HG02610 (cell line): ENCODE measurements around the gene MSS51.

Experiments
- ATAC-seq: cut with Tn5 transposase; IDR thresholded peaks from one replicate; pipeline ENCODE4 v1.9.1; 2021; ENCODE audit warnings: mild to moderate bottlenecking, moderate library complexity; ENCODE audit not compliant: unreplicated experiment

Gene MSS51

DNA sequence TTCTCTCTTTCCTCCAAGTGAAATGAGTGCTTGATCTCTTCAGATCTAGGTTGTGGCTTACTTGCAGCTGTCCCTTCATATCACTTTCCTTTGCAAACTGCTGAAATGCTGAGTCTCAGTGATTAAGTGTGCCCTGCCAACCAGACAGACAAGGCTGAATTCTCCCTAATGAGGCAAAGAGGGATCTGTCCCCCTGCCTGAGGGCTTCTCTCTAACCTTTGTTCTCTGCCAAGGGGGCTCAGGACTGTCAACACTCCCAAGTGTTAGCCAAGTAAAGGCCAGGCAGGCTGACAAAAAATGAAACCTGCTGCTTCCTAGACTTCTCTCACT lies at the start of gene MSS51:
TSS of gene MSS51 (minus strand) at position 24 of the 330 bp plus-strand sequence. CDS start 5,277 bp downstream, outside the sequence.
- ATAC-seq = no peak

DNA sequence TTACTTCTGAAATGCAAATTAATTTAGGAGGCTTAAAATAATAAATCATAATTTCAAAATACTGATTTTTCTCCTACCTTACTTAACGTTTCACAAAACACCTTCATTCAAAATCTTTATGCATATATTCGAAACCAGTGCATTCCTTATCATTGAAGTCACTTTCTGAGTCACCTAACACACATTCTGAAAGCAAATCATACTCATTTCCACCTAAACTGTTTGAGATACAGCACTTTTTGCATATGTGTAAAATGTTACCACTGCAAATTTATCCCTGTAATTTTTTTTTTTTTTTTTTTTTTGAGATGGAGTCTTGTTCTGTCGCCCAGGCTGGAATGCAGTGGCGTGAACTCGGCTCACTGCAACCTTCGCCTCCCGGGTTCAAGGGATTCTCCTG lies 46.8 kb upstream of the MSS51 start:
- peak; percentile 62 for ATAC-seq

DNA sequence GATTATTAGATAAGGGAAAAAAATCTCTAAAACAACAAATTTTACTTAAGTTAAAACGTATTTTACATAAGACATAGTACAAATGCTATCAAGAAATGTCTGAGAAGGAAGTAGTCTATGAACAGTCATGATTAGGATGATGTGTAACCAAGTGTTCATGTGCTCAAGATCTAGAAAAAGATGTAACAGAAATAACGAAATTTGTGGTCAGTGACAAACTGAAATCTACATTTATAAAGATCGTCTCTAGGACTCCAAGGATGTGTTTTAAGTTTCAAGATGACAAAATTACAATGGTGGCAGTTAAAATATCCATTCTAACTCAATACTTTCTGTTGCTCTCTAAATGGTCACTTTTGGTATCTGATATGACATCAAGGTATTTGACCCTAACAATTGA lies 45.3 kb upstream of the MSS51 start:
- ATAC-seq = no peak

DNA sequence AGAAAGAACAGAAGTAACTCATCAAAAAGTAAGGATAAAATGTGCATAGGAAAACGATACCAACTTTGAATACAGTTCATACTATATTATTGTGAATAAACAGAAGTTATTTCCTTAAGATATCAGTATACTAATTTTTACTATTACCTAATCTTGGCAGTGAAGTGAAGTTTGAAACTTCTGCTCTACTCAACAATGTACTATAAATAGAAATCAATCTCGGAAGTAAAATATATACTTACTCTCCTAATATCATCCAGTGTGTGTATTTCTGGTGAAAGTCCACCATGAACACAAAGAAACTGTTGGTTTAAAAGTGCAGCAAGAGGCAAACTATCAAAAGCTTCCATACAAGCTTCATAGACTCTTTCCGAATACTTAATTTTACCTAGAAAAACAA lies 37.9 kb upstream of the MSS51 start:
- ATAC-seq = no peak

DNA sequence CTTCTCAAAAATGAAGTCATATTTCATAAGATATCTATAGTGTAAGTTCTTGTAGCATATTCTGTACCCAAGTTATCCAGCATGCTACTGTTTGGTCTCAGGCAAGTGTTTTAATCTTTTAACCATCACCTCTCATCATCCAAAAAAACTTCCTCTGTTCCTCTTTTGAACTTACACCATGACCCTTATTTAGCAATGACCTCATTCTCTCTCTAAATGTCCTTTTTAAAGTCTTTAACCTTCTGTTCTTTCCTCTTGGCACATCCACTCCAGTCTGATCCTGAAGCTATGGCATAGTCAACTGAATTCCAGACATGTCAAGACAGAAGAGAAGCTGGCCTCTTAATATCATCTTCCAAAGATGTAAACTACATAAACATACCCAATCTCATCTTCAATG lies 36.2 kb upstream of the MSS51 start:
- ATAC-seq = no peak

DNA sequence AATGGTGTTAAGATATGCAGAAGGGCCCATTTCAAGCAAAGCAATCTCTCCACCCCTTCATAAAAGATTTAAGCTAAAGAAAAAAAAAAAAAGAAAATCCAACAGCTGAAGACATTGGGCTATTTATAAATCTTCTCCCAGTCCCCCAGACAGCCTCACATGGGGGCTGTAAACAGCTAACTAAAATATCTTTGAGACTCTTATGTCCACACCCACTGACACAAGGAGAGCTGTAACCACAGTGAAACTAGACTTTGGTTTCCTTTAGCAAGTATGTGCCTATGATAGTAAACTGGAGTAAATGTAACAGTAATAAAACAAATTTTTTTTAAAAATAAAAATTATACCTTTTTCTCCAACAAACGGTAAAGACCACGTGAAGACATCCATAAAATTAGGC lies 33.8 kb upstream of the MSS51 start:
- no peak for ATAC-seq

DNA sequence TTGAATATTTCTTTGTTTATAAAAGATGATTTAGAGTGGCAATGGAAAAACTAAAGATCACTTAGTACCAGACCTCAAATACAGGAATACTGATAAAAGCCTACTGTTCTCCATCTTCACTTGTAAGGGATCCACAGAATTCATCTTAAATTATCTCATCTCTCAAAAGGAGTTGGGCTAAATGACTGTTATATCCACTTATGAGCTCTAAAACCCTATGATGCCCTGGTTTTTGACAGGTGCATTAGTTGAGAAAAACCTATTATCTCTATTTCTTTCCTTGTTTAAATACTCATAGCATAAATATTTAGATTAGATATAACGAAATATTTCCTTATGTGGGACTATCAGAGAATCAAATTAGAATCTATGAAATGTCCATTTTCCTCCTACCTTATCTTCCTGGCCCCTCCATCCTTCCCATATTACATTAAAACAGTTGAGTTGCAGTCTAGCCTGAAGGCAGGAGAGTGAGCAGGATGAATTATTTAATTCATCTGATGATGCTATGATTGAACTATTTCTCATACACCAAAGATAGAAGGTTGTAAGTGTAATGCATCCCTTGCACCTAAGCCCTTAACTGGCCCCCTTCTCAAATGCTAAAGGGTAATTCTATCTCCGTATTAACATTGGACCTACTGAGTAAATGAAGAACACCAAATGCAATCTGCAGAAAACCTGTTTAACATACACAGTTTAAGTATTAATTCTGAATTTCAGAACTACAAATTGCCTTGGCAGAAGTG lies 32.8 kb upstream of the MSS51 start:
- no peak for ATAC-seq

DNA sequence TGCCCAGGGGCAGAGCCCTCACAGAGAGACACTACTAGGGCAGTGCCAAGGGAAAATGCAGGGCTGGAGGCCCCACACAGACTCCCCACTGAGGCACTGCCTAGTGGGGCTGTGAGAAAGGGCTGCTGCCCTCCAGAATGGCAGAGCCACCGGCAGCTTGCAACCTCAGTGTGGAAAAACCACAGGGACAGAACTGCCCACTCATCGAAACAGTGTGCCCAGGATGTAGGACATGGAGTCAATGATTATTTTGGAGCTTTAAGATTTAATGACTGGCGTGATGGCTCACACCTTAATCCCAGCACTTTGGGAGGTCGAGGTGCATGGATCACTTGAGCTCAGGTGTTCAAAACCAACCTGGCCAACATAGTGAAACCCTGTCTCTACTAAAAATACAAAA lies 27.5 kb upstream of the MSS51 start:
- no peak for ATAC-seq

DNA sequence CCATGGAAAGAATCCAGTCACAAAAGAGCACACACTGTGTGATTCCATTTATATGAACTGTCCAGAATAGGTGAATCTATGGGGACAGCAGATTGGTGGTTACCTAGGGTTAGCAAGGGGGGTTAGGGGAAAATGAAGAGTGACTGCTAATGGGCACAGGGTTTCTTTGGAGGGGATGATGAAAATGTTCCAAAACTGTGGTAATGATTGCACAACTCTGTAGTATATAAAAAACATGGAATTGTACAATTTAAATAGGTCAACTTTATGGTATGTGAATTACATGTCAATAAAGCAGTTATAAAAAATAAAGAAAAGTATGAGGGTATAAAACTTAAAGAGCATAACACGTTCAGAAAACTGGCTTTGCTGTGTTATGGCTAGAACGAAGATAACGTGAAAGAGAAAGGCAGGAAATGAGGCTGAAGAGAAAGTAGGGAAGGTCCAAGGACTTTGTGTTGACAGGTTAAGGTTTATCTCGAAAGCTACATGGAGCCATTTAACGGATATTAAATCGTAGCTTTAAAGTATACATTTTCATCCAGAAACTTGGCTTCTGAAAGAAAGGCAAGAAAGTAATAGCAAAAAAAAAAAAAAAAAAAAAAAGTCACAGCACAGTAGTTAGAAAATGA lies 26.4 kb upstream of the MSS51 start:
- ATAC-seq = no peak

DNA sequence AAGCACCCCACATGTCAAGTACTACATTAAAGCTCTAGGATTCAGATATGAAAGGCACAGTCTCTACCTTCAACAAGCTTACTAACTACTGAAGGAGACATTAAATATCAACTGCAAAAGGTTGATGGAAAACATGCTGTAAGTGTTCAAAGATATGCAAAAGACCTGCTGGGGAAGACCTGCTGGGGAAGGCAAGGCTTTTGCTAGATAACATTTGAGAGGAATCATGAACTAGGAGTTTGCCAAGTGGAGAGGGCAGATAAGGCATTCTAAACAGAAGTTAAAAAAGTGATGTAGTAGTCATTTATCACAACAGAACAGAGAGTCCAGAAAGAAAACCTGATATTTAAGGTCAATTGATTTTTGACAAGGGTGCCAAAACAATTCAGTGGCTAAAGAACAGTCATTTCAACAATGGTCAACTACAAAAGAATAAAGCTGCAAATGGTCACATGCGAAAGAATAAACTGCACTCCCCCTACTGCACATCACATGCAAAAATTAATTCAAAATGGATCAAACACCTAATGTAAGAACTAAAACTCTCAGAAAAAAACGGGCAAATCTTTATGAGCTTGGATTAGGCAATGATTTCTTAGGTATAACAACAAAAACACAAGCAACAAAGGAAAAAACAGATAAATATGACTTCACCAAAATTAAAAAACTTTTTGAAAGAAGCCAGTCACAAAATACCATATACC lies 23.0 kb upstream of the MSS51 start:
- no peak for ATAC-seq

DNA sequence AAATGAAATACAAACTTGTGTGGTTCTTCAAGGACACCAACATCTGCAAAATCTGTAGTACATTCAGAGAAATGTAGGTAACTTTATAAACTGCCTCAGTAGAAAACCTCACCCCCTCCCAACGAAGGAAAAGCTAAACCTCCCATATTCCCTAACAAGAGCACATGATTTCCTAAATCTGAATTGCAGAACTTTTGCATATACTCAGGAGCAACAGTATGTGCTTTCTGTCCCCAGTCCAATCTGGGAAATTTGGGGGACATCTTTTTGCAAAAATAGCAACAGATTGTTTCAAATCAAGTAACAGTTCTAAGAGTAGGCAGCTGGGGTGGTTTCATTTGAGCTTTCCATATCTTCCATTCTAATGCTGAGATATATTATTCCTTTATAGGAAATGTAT lies 15.8 kb upstream of the MSS51 start:
- no peak for ATAC-seq

DNA sequence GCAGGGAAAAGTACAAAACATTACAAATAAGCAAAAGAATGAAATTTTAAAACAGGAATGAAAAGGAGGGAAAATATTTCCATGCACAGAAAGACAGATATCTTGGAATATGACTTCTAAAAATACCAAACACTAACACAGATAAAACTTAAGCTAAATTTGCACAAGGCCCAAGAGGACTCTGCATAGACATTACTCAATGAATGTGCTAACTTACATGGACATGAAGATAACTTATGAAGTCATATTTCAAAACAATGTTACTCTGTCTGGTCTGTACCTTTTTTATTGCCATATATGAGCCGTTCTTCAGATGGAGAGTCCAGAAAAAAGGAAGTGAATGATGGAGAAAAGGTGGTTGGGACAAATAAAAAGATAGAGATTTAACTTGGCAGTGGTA lies 15.0 kb upstream of the MSS51 start:
- no peak for ATAC-seq

DNA sequence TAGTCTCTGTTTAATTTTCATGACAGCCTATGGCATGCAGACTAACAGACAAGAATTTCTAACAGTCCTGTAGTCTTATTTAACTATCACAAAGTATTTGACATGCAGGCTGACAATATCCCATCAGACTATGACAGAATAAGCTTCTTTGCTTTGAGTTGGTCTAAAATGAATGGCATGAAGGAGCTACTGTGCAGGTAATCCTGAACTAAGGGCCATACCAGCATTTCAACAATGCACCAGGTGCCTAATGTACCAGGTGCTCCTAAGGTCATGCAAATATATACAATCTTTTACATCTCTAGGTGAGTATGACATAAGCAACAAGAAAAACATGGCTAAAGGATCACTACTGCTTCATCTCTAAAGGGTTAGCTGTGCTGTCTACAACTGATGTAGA lies 13.6 kb upstream of the MSS51 start:
- ATAC-seq = no peak

DNA sequence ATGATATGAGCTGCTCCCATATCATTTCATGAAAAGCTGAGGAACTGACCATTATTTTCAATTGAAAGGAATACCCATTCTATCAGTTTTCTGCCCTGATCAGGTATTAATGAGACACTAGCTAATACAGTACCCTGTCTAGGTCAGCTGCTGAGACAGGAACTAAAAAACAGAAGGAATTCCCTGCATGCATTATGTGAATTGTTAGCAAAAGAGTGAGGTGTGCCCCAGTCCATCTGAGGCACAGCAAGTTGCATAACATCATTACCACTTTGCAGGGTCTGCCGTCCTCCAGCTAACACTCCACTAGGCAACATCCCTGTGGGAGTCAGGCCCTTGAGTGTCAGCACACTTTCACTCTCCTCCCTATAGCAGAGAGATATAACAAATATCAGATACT lies 11.1 kb upstream of the MSS51 start:
- ATAC-seq = no peak

DNA sequence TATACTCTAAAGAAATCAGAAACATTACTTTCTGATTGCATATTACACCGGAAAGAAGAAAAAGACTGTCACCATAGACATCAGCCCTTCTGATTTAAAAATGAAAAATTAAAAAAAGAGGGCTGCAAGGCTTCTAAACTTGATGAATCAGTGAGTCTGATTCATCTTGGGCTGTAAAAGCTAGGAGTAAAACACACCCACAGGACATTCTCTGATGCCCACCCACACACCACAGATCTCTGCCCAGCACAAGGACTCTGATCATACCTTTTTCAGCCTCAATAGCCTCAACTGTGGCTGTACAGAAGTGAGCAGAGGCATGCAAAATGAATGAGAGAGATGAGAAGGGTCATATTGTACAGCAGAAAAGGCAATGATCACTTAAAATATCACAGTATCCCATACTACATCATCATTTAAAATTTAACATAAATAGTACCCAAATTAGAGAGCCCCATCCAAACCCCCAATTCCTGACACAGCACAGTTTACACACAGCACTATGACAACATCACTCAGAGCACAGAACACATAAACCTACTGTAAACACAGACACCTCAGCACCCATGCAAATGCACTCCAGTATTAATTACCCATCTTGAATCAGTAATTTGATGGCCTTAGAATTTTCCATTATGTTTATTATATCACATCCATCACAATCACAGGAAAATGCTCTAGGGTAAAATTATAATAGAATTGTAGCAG lies 6.4 kb upstream of the MSS51 start:
- ATAC-seq = no peak

DNA sequence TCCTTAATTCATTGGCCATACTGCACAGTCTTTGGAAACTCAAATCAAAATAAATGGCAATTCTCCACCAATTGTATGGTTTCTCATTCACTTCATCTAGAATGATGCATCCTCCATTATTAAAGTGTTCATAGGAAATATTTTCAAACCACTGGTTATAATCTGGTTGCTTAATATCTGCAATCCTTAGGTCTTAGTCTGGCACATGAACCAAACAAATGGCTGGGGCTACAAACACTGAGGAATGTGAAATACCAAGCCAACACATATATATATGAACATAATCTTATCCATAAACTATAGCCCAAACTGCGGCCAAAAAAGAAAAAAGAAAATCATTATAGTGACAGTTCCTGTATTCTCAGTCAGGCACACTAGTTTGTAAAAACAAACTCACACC lies 5.7 kb upstream of the MSS51 start:
- ATAC-seq = no peak

DNA sequence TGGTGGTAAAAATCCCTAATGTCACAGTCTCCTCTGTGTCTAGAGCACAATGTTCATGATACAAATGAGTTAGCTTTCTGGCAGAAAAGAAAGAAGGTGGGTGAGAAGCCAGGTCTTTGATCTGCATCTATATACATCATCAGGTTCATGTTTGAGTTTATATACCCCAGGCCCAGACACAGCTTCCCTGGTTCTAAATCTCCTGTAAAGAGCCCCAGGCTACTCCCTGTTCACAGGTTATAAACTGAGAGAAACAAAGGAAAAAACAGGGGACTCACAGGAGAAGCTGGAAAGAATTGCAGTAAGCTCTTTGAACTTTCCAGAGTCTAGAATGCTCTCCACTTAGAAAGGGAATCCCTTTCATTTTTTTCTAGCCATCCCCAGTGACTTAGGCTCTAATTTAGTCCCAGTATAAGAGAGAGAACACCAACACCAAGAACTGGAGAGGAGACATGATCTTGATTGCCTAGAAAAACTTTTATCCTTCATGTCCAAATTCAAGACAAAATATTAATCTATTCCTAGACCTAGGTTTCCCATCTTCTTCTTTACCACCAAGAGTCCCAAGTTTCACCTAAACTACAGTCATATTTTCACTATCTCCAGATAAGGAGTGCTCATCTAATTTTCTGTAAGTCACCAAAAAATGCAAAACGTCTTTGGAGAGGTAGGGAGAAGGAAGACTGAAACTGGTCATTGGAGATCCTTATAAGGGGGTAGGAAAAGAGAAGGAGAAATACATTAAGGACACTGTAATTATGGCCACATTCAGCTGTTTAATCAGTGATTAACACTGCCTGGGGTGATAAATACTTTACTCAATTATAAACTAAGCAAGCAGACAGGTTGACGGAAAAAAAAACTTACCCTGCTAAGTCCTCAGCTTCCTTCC lies 469 bp downstream of the MSS51 start:
- ATAC-seq = no peak

DNA sequence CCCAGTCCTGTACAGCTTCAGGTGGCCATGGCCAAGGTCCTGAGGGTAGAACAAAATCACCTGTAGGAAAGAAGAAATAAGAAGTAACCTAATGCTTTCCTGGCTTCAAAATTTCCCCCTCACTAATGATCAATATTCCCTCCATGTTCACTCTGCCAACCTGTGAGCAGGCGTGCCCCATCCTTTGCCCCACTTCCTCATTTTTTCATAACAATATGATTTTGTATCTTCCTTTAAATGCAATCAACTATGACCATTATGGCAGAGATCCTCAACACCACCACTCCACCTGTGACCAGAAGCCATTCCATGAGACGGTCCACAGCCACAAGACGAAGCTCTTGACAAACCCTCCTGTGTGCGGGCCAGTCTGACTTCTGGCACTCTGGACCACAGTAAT lies 7.0 kb downstream of the MSS51 start:
- ATAC-seq = no peak

DNA sequence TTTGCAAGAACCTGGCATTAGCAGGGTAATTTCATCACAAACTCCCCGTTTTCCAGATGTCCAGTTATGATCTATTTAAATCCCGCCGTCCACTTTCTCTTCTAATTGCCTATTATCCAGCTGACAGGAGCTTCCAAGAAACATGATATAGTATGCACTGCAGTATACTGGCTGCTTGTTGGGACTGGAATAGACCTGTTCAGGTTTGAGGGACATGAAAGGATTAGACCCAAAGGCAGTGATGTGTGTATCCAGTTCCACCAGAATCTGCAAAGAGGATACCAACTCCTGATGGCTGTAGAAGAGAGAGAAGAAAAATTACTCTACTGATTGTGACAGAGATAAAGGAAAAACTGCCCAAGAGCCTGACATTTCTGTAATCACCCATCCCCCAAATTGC lies 8.9 kb downstream of the MSS51 start:
- ATAC-seq = no peak

DNA sequence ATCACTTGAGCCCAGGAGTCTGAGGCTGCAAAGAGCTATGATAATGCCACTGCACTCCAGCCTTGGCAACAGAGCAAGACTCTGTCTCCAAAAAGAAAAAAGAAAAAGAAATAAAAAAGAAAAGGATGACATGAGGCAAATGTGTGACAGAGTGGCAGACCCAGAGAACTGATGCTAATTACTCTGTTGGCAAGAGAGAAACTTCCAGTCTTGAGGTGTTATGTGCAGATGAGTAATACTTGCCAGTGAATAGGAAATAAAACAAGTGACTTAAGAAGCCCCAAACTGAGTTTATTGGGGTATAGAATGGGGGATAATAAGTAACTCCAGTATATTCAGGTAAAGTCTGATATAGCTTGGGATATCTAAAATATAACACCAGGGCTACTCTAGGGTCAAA lies 10.1 kb downstream of the MSS51 start:
- no peak for ATAC-seq

DNA sequence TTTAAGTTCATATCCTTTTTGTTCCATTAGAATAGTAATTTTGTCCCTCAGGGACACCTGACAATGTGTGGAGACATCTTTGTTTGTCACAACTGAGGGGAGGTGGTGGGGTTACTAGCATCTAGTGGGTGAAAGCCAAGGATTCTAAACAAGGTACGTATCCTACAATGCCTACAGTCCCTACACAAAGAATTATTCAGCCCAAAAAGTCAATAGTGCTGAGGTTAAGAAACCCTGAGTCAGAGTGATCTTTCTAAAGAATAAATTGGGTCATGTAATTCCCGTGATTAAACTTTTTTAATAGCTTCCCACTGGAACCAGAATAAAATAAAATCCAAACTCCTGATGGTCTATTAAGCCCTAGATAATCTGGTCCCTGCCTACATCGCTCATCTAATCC lies 16.8 kb downstream of the MSS51 start:
- ATAC-seq = no peak
